Panc1 (cell line): ENCODE data around the gene RHBDL3. TPM values are rescaled to one million over a fixed set of nuclear protein-coding genes. Genes with fewer than 3 reads are reported as not detected.
A peak's percentile ranks its signal among the peaks of the same experiment; 100 is the strongest.

Source experiments
- ATAC-seq: fragments of 200-7000 bp; cut with Tn5 transposase; 2 replicates; pipeline ENCODE4 v1.9.1; 2020; ENCODE audit warnings: mild to moderate bottlenecking, moderate library complexity
- BruUV-seq: library from RNA; stranded (reverse); fragments of 400-500 nt; replicated peaks from 2 replicates; lab custom pipeline; 2021; lab: Mats Ljungman, UMichigan
- CTCF ChIA-PET: fragments of 300-600 bp; sonication (Branson Sonifier 250); formaldehyde crosslinking; loops from one replicate; lab custom pipeline; 2022; ENCODE audit warnings: antibody characterized with exemption; lab: Charles Lee
- POLR2A ChIA-PET: fragments of 300-600 bp; sonication (Branson Sonifier 250); formaldehyde crosslinking; loops from one replicate; lab custom pipeline; 2022; ENCODE audit warnings: antibody characterized with exemption; lab: Charles Lee
- DNase-seq: peaks from one replicate; pipeline ENCODE4 v3.0.0-alpha.2; 2010; ENCODE audit warnings: low read depth, low spot score
- H3K27ac ChIP-seq: 2 replicates; pipeline ENCODE4 v1.5.1; 2011; ENCODE audit warnings: mild to moderate bottlenecking, low read length, inconsistent platforms
- H3K27me3 ChIP-seq: fragments of 200-500 bp; sonication (Bioruptor generic); 2 replicates; pipeline ENCODE4 v1.6.0; 2014; ENCODE audit warnings: low read length, inconsistent platforms; ENCODE audit not compliant: control insufficient read depth, insufficient read depth
- H3K36me3 ChIP-seq: fragments of 200-500 bp; sonication (Bioruptor generic); 2 replicates; pipeline ENCODE4 v1.5.1; 2014; ENCODE audit warnings: inconsistent platforms, mild to moderate bottlenecking, low read length, moderate library complexity; ENCODE audit not compliant: control insufficient read depth, insufficient read depth
- H3K4me1 ChIP-seq: 2 replicates; pipeline ENCODE4 v1.5.1; 2011; ENCODE audit warnings: inconsistent platforms, mild to moderate bottlenecking, low read length, moderate library complexity; ENCODE audit not compliant: control insufficient read depth, insufficient read depth
- H3K4me3 ChIP-seq, 2 experiments: 2 replicates each; pipeline ENCODE4 v1.5.1; 2011 to 2012; ENCODE audit warnings: low read depth in 2 of 2, low read length in 2 of 2, mild to moderate bottlenecking in 2 of 2, inconsistent platforms in 1 of 2, moderate library complexity in 1 of 2
- H3K9me3 ChIP-seq: fragments of 200-500 bp; sonication (Bioruptor generic); 2 replicates; pipeline ENCODE4 v1.5.1; 2014; ENCODE audit warnings: low read depth, mild to moderate bottlenecking, inconsistent platforms, low read length, moderate library complexity; ENCODE audit not compliant: control insufficient read depth, insufficient read depth
- POLR2AphosphoS5 ChIP-seq: IDR thresholded peaks from 2 replicates; pipeline ENCODE4 v1.6.1; 2012; ENCODE audit warnings: mild to moderate bottlenecking, low read depth, low read length, moderate library complexity
- SIN3A ChIP-seq: IDR thresholded peaks from 2 replicates; pipeline ENCODE4 v1.6.1; 2012; ENCODE audit warnings: low read depth, mild to moderate bottlenecking, low read length, moderate library complexity, borderline replicate concordance; ENCODE audit not compliant: insufficient read depth
- TCF7L2 ChIP-seq: IDR thresholded peaks from 2 replicates; pipeline ENCODE4 v1.6.1; 2011; ENCODE audit warnings: mild to moderate bottlenecking, low read depth, low read length, inconsistent platforms
- in situ Hi-C: cut with HindIII; loops from 2 replicates; pipeline ENCODE4 v1.10.0; 2016; ENCODE audit warnings: low sequenced_read_pairs, low pct_unique_long_range_greater_than_20kb
- intact Hi-C: fragments of 100-400 bp; cut with micrococcal nuclease; formaldehyde crosslinking; loops from one replicate; pipeline ENCODE4 v1.10.0; 2022; ENCODE audit not compliant: unreplicated experiment
- total RNA-seq: library from RNA; stranded (reverse); gene quantifications from one replicate; pipeline ENCODE4 v1.2.1, GENCODE V29; 2021; ENCODE audit not compliant: unreplicated experiment
- TF ChIP-seq, protein P1 (sequence below): fragments of 450-650 bp; IDR thresholded peaks from 2 replicates; pipeline ENCODE4 v1.5.1; 2017; ENCODE audit warnings: mild to moderate bottlenecking
- TF ChIP-seq, protein P2 (sequence below), 2 experiments: IDR thresholded peaks; 2 replicates each; pipeline ENCODE4 v1.6.1; 2011 to 2012; ENCODE audit warnings: low read depth in 2 of 2, control low read depth in 1 of 2, low read length in 1 of 2, mild to moderate bottlenecking in 1 of 2, moderate library complexity in 1 of 2; ENCODE audit not compliant: insufficient read depth in 1 of 2

RHBDL3 gene
- total RNA-seq, 1 experiment from 2014 or later, result 3.2 TPM

DNA sequence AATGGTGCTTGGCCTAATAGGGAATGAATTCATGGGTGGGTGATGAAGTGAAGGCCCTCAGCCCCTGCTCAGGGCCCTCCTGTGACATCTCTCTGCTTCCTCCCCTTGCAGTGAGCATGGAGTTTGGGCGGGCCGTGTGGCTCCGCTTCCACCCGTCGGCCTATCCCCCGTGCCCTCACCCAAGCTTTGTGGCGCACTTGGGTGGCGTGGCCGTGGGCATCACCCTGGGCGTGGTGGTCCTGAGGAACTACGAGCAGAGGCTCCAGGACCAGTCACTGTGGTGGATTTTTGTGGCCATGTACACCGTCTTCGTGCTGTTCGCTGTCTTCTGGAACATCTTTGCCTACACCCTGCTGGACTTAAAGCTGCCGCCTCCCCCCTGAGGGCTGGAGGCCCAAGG lies 55.2 kb downstream of the RHBDL3 start:
- Histone ChIP-seq H3K27me3 (no peaks in the 10 kb centered on the region), H3K4me1 (peaks cover 8% of the 10 kb centered on the region), H3K9me3 (no peaks in the 10 kb centered on the region), H3K27ac (no peak overlapping the region), H3K36me3 (no peaks in the 10 kb centered on the region), H3K4me3 (no peak overlapping the region)
- BruUV-seq, result no TSS peak
- no peak for ATAC-seq
- no peak for TF ChIP-seq SIN3A
- no peak for DNase-seq
- in situ Hi-C loops (no loop called here), intact Hi-C loops (loop anchor here (1.0 kb wide), 1 partner anchor 68 kb away; no protein-coding TSS in a partner anchor)
- ChIA-PET POLR2A (no interaction called here), CTCF (interaction anchor here (1.2 kb wide), 1 partner anchor 68 kb away, joined by 5 read pairs; no protein-coding TSS in a partner anchor)

GRCh38 chr17:32323046-32323445 lies 57.4 kb downstream of the RHBDL3 start:
- intact Hi-C loops, result no loop called here
- no TSS peak for BruUV-seq
- TF ChIP-seq SIN3A, result no peak
- no peak for TF ChIP-seq POLR2AphosphoS5
- TF ChIP-seq, protein P1, sequence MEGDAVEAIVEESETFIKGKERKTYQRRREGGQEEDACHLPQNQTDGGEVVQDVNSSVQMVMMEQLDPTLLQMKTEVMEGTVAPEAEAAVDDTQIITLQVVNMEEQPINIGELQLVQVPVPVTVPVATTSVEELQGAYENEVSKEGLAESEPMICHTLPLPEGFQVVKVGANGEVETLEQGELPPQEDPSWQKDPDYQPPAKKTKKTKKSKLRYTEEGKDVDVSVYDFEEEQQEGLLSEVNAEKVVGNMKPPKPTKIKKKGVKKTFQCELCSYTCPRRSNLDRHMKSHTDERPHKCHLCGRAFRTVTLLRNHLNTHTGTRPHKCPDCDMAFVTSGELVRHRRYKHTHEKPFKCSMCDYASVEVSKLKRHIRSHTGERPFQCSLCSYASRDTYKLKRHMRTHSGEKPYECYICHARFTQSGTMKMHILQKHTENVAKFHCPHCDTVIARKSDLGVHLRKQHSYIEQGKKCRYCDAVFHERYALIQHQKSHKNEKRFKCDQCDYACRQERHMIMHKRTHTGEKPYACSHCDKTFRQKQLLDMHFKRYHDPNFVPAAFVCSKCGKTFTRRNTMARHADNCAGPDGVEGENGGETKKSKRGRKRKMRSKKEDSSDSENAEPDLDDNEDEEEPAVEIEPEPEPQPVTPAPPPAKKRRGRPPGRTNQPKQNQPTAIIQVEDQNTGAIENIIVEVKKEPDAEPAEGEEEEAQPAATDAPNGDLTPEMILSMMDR, result no peak
- TF ChIP-seq, protein P2, sequence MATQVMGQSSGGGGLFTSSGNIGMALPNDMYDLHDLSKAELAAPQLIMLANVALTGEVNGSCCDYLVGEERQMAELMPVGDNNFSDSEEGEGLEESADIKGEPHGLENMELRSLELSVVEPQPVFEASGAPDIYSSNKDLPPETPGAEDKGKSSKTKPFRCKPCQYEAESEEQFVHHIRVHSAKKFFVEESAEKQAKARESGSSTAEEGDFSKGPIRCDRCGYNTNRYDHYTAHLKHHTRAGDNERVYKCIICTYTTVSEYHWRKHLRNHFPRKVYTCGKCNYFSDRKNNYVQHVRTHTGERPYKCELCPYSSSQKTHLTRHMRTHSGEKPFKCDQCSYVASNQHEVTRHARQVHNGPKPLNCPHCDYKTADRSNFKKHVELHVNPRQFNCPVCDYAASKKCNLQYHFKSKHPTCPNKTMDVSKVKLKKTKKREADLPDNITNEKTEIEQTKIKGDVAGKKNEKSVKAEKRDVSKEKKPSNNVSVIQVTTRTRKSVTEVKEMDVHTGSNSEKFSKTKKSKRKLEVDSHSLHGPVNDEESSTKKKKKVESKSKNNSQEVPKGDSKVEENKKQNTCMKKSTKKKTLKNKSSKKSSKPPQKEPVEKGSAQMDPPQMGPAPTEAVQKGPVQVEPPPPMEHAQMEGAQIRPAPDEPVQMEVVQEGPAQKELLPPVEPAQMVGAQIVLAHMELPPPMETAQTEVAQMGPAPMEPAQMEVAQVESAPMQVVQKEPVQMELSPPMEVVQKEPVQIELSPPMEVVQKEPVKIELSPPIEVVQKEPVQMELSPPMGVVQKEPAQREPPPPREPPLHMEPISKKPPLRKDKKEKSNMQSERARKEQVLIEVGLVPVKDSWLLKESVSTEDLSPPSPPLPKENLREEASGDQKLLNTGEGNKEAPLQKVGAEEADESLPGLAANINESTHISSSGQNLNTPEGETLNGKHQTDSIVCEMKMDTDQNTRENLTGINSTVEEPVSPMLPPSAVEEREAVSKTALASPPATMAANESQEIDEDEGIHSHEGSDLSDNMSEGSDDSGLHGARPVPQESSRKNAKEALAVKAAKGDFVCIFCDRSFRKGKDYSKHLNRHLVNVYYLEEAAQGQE (IDR thresholded peaks at IDR 0.05; ENCODE audit: insufficient read depth in 1 of 2, low read depth in 2 of 2, low read length in 1 of 2), result no peak
- TF ChIP-seq TCF7L2, result no peak
- H3K9me3 ChIP-seq, result no peaks in the 10 kb centered on the region
- CTCF ChIA-PET, result interaction anchor here (1.5 kb wide), 1 partner anchor 70 kb away, joined by 6 read pairs; no protein-coding TSS in a partner anchor
- POLR2A ChIA-PET, result no interaction called here
- no peak overlapping the region for H3K27ac ChIP-seq
- H3K4me1 ChIP-seq, result peaks cover 8% of the 10 kb centered on the region
- no peak overlapping the region for H3K4me3 ChIP-seq
- ATAC-seq (no peak), DNase-seq (no peak)
- in situ Hi-C loops, result no loop called here
- H3K36me3 ChIP-seq, result no peaks in the 10 kb centered on the region
- no peaks in the 10 kb centered on the region for H3K27me3 ChIP-seq

DNA sequence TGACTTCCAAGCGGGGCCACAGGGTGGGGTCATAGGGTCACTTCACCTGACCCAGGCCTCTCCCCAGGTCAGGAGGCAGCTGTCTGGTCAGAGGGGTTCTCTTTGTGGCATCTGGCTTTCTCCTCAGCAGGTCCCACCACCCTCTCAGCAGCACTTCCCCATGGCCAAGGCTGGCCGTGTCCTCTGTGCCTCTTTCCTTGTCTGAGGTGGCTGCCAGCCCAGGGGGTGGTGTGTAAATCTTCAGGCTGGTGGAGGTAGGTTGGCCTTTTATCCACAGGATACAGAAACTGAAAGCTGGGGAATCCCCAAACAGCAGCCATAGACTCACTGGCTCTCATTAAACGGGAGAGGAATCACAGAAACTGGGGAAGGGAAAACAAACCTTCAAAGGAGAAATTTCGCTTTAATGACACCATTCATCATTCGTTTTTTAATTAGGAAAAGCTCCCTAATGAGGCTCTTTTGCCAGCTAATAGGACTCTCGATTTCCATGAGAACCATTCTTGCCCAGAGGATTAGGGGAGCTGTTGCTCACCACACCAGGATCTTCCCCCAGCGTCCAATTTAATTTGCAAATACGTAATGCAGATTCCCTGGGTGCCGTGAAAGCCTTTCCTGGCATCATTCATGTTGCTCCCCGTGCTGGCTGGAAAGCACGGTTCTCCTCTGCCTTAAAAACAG lies 58.3 kb downstream of the RHBDL3 start:
- Histone ChIP-seq H3K4me3 (peak overlapping the region in 1 of 2 experiments; percentile 28; a peak in 2 of 4 replicates), H3K9me3 (no peaks in the 10 kb centered on the region), H3K4me1 (peaks cover 8% of the 10 kb centered on the region), H3K27ac (0 out of 2 replicates have a peak overlapping the region, but pooled peaks have one; percentile 8), H3K36me3 (no peaks in the 10 kb centered on the region), H3K27me3 (no peaks in the 10 kb centered on the region)
- intact Hi-C loops, result no loop called here
- BruUV-seq, result no TSS peak
- ChIA-PET POLR2A (no interaction called here), CTCF (interaction anchor here (1.5 kb wide), 1 partner anchor 71 kb away, joined by 6 read pairs; no protein-coding TSS in a partner anchor)
- no peak for DNase-seq
- ATAC-seq, result peak; percentile 62
- TF ChIP-seq SIN3A (no peak), POLR2AphosphoS5 (no peak), TCF7L2 (no peak)
- TF ChIP-seq, protein P2 (IDR thresholded peaks at IDR 0.05; ENCODE audit: insufficient read depth in 1 of 2, low read depth in 2 of 2, low read length in 1 of 2), result no peak
- TF ChIP-seq, protein P1, result no peak
- in situ Hi-C loops, result no loop called here
